K562 (cell line): ENCODE data around the gene PHYKPL. TPM values are rescaled to one million over a fixed set of nuclear protein-coding genes. Genes with fewer than 3 reads are reported as not detected.

Source experiments
- BACH1 ChIP-seq: fragments of 200-800 bp; sonication (Bioruptor generic); IDR thresholded peaks from 2 replicates; pipeline ENCODE4 v1.6.1; 2016; ENCODE audit warnings: missing genetic modification characterization, missing compliant biosample characterization
- CC2D1A ChIP-seq: fragments of 450-650 bp; IDR thresholded peaks from 2 replicates; pipeline ENCODE4 v1.6.1; 2017; ENCODE audit warnings: mild to moderate bottlenecking
- CREM ChIP-seq: IDR thresholded peaks from 2 replicates; pipeline ENCODE4 v1.6.1; 2014; ENCODE audit warnings: antibody characterized with exemption, low read depth
- CUX1 ChIP-seq: fragments of 200-800 bp; sonication (Bioruptor generic); IDR thresholded peaks from 2 replicates; pipeline ENCODE4 v1.6.1; 2016; ENCODE audit warnings: missing genetic modification characterization, missing compliant biosample characterization
- ETV5 ChIP-seq: sonication (generic); formaldehyde crosslinking; IDR thresholded peaks from 2 replicates; pipeline ENCODE4 v1.4.0; 2020; ENCODE audit warnings: low read depth, mild to moderate bottlenecking, missing genetic modification reagents
- ETV6 ChIP-seq, 3 experiments: fragments of 150-350 bp in 1 of 3; sonication (generic) in 1 of 3; formaldehyde crosslinking in 1 of 3; IDR thresholded peaks; 2 replicates each; pipeline versions ENCODE4 v1.6.1 to v1.8.0; 2014 to 2022; ENCODE audit warnings: borderline replicate concordance in 2 of 3, low read depth in 2 of 3, antibody characterized with exemption in 1 of 3, low read length in 1 of 3, mild to moderate bottlenecking in 1 of 3, missing genetic modification reagents in 1 of 3
- FOXJ2 ChIP-seq: fragments of 200-800 bp; sonication (Bioruptor generic); IDR thresholded peaks from 2 replicates; pipeline ENCODE4 v1.6.1; 2016; ENCODE audit warnings: missing genetic modification characterization, missing compliant biosample characterization
- HINFP ChIP-seq: fragments of 450-650 bp; conservative IDR thresholded peaks from 2 replicates; pipeline ENCODE4 v1.6.1; 2016; ENCODE audit warnings: missing genetic modification characterization, low read depth, mild to moderate bottlenecking, control low read depth, missing compliant biosample characterization
- KLF13 ChIP-seq: fragments of 450-650 bp; IDR thresholded peaks from 2 replicates; pipeline ENCODE4 v1.6.1; 2016; ENCODE audit warnings: missing genetic modification characterization, low read depth, mild to moderate bottlenecking, missing compliant biosample characterization, moderate library complexity, borderline replicate concordance
- KLF6 ChIP-seq: fragments of 250-450 bp; sonication (Bioruptor Pico); IDR thresholded peaks from 2 replicates; pipeline ENCODE4 v1.4.0; 2020; ENCODE audit warnings: mild to moderate bottlenecking, moderate library complexity, borderline replicate concordance
- L3MBTL2 ChIP-seq: fragments of 450-650 bp; IDR thresholded peaks from 2 replicates; pipeline ENCODE4 v1.6.1; 2016; ENCODE audit warnings: mild to moderate bottlenecking, moderate library complexity
- NCOA4 ChIP-seq: fragments of 450-650 bp; IDR thresholded peaks from 2 replicates; pipeline ENCODE4 v1.6.1; 2018; ENCODE audit warnings: mild to moderate bottlenecking; ENCODE audit not compliant: partially characterized antibody
- NR1H2 ChIP-seq: sonication (generic); formaldehyde crosslinking; IDR thresholded peaks from 2 replicates; pipeline ENCODE4 v1.4.0; 2020; ENCODE audit warnings: mild to moderate bottlenecking, missing genetic modification reagents
- PRPF4 ChIP-seq: fragments of 200-400 bp; formaldehyde crosslinking; IDR thresholded peaks from one replicate; pipeline ENCODE4 v1.6.1; 2017; ENCODE audit warnings: low read length, low read depth, mild to moderate bottlenecking; ENCODE audit not compliant: insufficient read depth, poor library complexity, severe bottlenecking
- RAD21 ChIP-seq, 2 experiments: fragments of 250-450 bp in 1 of 2; fragments of 450-650 bp in 1 of 2; sonication (Bioruptor Pico) in 1 of 2; formaldehyde crosslinking in 1 of 2; IDR thresholded peaks in 1 of 2; conservative IDR thresholded peaks in 1 of 2; 2 replicates each; pipeline versions ENCODE4 v1.4.0 to v1.8.0; 2020 to 2022; ENCODE audit warnings: mild to moderate bottlenecking in 2 of 2, moderate library complexity in 1 of 2
- RBM25 ChIP-seq: fragments of 200-400 bp; formaldehyde crosslinking; IDR thresholded peaks from 2 replicates; pipeline ENCODE4 v1.6.1; 2018; ENCODE audit warnings: low read length, low read depth, moderate library complexity; ENCODE audit not compliant: severe bottlenecking
- TRIM28 ChIP-seq: fragments of 450-650 bp; IDR thresholded peaks from 2 replicates; pipeline ENCODE4 v1.6.1; 2017
- ZNF224 ChIP-seq: sonication (generic); formaldehyde crosslinking; IDR thresholded peaks from 2 replicates; pipeline ENCODE4 v1.8.0; 2022; ENCODE audit warnings: mild to moderate bottlenecking, missing genetic modification reagents
- ZNF785 ChIP-seq: fragments of 250-450 bp; sonication (Bioruptor Pico); IDR thresholded peaks from 2 replicates; pipeline ENCODE4 v1.4.0; 2020; ENCODE audit warnings: mild to moderate bottlenecking
- ZNF830 ChIP-seq: fragments of 250-450 bp; sonication (Bioruptor Pico); IDR thresholded peaks from 2 replicates; pipeline ENCODE4 v1.5.0; 2021; ENCODE audit warnings: mild to moderate bottlenecking
- polyA plus RNA-seq, 8 experiments: library from polyadenylated mRNA; depleted of rRNA in 4 of 8; stranded (reverse) in 5 of 8; unstranded in 3 of 8; fragments of >200 nt; fragmentation: Nextera tagmentation in 2 of 8; fragmentation: Illumina TruSeq in 1 of 8; extraction: Ambion mirVana in 2 of 8; extraction: Trizol in 1 of 8; gene quantifications; 2 replicates each; pipeline versions ENCODE4 v1.2.1 to v1.2.3, GENCODE V29; 2011 to 2014; ENCODE audit warnings: inconsistent platforms in 1 of 8, missing spikeins in 1 of 8
- total RNA-seq, 7 experiments: library from RNA; depleted of rRNA in 6 of 7; stranded (reverse); fragments of >200 nt in 6 of 7; fragmentation: Illumina TruSeq in 2 of 7; extraction: Trizol in 2 of 7; gene quantifications; 2 replicates each; pipeline versions ENCODE4 v1.2.1 to v1.2.3, GENCODE V29; 2011 to 2021; ENCODE audit warnings: low replicate concordance in 1 of 7

PHYKPL gene
- total and polyA plus RNA-seq, 9 of the 15 experiments (the other 6 are each of a cell fraction or from before 2014, with no cell fraction given): 4.7 to 34.7 (median 18.6) TPM

GRCh38 chr5:178204182-178204934, 28.2 kb downstream of the PHYKPL start, which contains the start of gene HNRNPAB (continued):
- TF ChIP-seq CREM (peak; percentile 62; the same call in 1 of the 2 replicates), TRIM28 (no peak), RAD21 (CRISPR knock-in tag; conservative IDR thresholded peaks at IDR 0.05 in 1 of 2, IDR thresholded peaks at IDR 0.05 in 1 of 2) (no peak), ZNF785 (no peak), ETV5 (CRISPR knock-in tag) (0 out of 2 replicates have a peak, but pooled peaks have one; percentile 26), KLF13 (tag) (no peak), HINFP (no peak), RBM25 (peak; percentile 100), NR1H2 (CRISPR knock-in tag) (0 out of 2 replicates have a peak, but pooled peaks have one; percentile 35), FOXJ2 (tag) (no peak), KLF6 (CRISPR knock-in tag) (no peak), CC2D1A (no peak), ZNF830 (CRISPR knock-in tag) (no peak), PRPF4 (peak; percentile 94), BACH1 (tag) (no peak), L3MBTL2 (peak; percentile 84), ZNF224 (no peak), NCOA4 (no peak), CUX1 (CRISPR knock-in tag) (no peak), ETV6 (IDR thresholded peaks at IDR 0.05; ENCODE audit: borderline replicate concordance in 1 of 2, low read depth in 2 of 2, low read length in 1 of 2) (no peak), ETV6 (CRISPR knock-in tag; IDR thresholded peaks at IDR 0.05; ENCODE audit: borderline replicate concordance) (0 out of 2 replicates have a peak, but pooled peaks have one; percentile 56)
